ENCODE data around the gene ZDHHC7. TPM values are rescaled to one million over a fixed set of nuclear protein-coding genes. Genes with fewer than 3 reads are reported as not detected.

ZDHHC7 gene
- total RNA-seq, 4 donors from 2014 or later, result 45.6 to 68.8 (median 54.3) TPM

DNA sequence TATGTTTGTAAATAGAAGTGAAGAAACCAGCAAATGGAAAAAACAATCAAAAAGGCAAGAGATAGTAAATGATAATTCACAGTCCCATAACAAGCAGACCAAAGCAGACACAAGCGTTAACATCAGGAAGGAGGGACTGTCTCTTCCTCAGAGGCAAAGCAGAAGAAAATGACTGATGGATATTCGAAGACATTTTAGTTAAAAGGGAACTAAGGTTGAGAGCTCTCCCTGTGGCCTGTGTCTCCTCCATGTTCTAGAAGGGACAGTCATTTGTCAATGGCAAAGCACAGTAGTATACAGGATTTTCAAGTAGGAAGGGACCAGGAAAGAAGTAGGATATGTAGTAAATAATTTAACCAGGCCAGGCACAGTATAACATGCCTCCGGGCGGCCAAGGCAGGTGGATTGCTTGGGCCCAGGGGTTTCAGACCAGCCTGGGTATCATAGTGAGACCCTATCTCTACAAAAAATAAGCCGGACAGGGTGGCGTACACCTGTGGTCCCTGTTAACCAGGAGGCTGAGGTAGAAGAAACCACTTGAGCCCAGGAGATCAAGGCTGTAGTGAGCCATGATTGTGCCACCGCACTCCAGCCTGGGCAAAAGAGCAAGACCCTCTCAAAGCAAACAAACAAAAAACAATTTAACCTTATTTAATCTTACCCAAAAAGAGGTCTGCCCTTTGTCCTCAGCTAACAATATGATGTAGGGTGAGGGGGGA lies 3.7 kb downstream of the ZDHHC7 start:
- no peaks in the 10 kb centered on the region for H3K9me3 ChIP-seq
- DNase-seq (ENCODE audit: extremely low spot score), result no peak
- peaks cover 77 to 94% (median 88%) of the 10 kb centered on the region in 4 donors for H3K4me1 ChIP-seq
- TF ChIP-seq, protein P1, sequence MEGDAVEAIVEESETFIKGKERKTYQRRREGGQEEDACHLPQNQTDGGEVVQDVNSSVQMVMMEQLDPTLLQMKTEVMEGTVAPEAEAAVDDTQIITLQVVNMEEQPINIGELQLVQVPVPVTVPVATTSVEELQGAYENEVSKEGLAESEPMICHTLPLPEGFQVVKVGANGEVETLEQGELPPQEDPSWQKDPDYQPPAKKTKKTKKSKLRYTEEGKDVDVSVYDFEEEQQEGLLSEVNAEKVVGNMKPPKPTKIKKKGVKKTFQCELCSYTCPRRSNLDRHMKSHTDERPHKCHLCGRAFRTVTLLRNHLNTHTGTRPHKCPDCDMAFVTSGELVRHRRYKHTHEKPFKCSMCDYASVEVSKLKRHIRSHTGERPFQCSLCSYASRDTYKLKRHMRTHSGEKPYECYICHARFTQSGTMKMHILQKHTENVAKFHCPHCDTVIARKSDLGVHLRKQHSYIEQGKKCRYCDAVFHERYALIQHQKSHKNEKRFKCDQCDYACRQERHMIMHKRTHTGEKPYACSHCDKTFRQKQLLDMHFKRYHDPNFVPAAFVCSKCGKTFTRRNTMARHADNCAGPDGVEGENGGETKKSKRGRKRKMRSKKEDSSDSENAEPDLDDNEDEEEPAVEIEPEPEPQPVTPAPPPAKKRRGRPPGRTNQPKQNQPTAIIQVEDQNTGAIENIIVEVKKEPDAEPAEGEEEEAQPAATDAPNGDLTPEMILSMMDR (IDR thresholded peaks at IDR 0.05), result no peak
- no peak for TF ChIP-seq EP300 (IDR thresholded peaks at IDR 0.05)
- intact Hi-C loops (cut with DNase I), result no loop called here
- H3K36me3 ChIP-seq, result no peaks in the 10 kb centered on the region
- H3K27ac ChIP-seq (replicated peaks in 1 of 4), result peak overlapping the region; percentile 46 to 88 (median 82)
- 84% methylated on average over 7 of the region's 7 CpGs for WGBS
- no peak overlapping the region for H3K4me3 ChIP-seq
- no peaks in the 10 kb centered on the region for H3K27me3 ChIP-seq

DNA sequence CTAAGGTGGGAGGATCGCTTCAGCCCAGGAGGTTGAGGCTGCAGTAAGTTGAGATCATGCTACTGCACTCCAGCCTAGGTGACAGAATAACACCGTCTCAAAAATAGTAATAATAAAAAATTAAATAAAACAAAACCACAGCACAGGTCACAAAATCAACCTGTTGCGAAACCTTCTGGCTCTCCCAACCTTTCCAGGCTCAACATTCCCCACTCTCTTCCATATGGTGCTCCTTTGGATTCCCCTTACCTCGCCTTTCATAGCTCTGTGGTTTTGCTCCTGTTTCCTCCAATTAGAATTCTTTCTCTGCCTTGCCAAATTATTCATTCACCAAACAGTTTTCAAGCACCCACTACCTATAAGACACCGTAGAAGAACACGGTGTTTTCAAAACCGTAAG lies 4.7 kb downstream of the ZDHHC7 start:
- intact Hi-C loops (cut with DNase I), result no loop called here
- DNase-seq (ENCODE audit: extremely low spot score), result no peak
- Histone ChIP-seq H3K27me3 (no peaks in the 10 kb centered on the region), H3K4me1 (peaks cover 82 to 94% (median 90%) of the 10 kb centered on the region in 4 donors), H3K4me3 (no peak overlapping the region), H3K9me3 (no peaks in the 10 kb centered on the region), H3K36me3 (no peaks in the 10 kb centered on the region), H3K27ac (replicated peaks in 1 of 4) (peak overlapping the region; percentile 81 to 90 (median 85))
- TF ChIP-seq EP300 (IDR thresholded peaks at IDR 0.05) (no peak), POLR2A (IDR thresholded peaks at IDR 0.05; ENCODE audit: low read depth) (no peak), POLR2AphosphoS5 (IDR thresholded peaks at IDR 0.05) (no peak)
- TF ChIP-seq, protein P1 (IDR thresholded peaks at IDR 0.05), result no peak
- WGBS, result 91% methylated on average over 7 of the region's 7 CpGs

DNA sequence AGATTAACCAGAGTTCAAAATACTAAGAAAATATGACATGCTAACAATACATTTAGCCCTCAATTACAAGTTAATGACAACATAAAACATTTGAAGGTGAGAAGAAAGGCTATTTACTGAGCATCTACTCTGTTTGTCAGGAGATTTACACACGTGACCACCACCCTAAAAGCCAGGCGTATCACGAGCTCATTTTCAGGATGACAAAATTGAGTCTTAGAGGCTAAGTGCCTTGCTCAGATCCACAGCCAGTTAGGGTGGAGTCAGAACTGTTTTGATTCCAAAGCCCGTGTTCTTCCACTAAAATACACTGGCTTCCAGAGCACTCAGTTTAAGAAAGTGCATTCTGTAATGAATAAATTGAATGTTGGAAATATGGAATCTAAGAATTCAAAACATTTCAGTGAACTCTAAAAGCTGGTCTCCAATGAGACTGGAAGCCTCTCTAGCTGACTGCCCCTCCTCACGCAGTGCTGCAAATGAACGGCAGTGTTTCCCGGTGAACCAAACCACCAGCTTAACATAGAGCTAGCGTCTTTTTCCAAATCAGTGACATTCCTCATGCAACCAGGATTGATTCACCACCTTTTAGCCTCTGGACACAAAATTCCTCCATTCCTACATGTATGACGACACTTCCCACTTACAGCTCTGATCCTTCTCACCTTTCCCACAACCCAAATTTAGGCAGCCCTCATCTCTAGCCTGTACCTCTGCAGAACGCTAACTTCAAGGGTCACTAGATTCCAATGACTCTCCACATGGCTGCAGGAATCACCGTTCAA lies 5.9 kb downstream of the ZDHHC7 start:
- 44% methylated on average over 11 of the region's 11 CpGs for WGBS
- H3K27ac ChIP-seq (replicated peaks in 1 of 4), result peak overlapping the region; percentile 81 to 90 (median 85)
- H3K4me1 ChIP-seq, result peaks cover 93 to 100% (median 100%) of the 10 kb centered on the region in 4 donors

DNA sequence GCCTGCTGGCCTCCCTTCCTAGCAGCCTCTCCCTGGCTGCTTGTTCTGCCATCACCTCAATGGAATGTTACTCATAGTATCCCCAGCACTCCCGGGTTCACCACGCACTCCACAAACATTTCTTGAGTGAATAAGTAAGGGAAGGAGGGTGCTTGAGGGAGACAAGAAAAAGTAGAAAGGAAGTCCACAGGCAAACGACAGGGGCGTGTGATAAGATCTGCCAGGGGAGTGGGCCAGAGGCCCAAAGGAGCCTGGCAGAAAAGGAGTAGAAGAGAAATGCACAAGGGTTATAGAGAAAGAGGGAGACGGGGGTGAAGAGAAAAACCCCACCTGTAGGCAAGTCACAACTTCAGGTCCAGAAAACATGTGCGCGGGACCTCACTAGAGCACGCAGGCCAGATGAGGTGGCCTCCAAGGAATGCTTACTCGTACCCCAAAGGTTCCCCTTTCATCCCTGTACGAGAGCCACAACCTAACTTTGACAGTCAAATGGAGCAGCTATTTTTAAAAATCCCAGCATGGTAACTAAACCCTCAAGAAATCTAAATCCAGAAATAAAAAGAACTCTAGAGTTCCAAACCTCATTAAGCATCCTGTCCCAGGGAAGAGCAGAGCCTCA lies 6.6 kb downstream of the ZDHHC7 start:
- Histone ChIP-seq H3K9me3 (no peaks in the 10 kb centered on the region), H3K36me3 (no peaks in the 10 kb centered on the region), H3K27me3 (no peaks in the 10 kb centered on the region), H3K27ac (replicated peaks in 1 of 4) (peak overlapping the region; percentile 81 to 90 (median 85)), H3K4me3 (peak overlapping the region in 3 of 4 donors; percentile 8 to 25 (median 15)), H3K4me1 (peaks cover 92 to 100% (median 100%) of the 10 kb centered on the region in 4 donors)
- intact Hi-C loops (cut with DNase I), result no loop called here
- 48% methylated on average over 10 of the region's 10 CpGs for WGBS
- TF ChIP-seq EP300 (IDR thresholded peaks at IDR 0.05) (no peak), POLR2AphosphoS5 (IDR thresholded peaks at IDR 0.05) (peak; percentile 28 to 84)
- no peak for DNase-seq (ENCODE audit: extremely low spot score)

More for the DNA sequence above, 5.9 kb downstream of the ZDHHC7 start:
- no peak for DNase-seq (ENCODE audit: extremely low spot score)
- H3K9me3 ChIP-seq, result no peaks in the 10 kb centered on the region
- peak overlapping the region in 3 of 4 donors; percentile 15 to 31 (median 18) for H3K4me3 ChIP-seq
- no peaks in the 10 kb centered on the region for H3K36me3 ChIP-seq
- H3K27me3 ChIP-seq, result no peaks in the 10 kb centered on the region
- intact Hi-C loops (cut with DNase I), result no loop called here
- TF ChIP-seq EP300 (IDR thresholded peaks at IDR 0.05) (no peak), POLR2AphosphoS5 (IDR thresholded peaks at IDR 0.05) (peak; percentile 63 to 69)

DNA sequence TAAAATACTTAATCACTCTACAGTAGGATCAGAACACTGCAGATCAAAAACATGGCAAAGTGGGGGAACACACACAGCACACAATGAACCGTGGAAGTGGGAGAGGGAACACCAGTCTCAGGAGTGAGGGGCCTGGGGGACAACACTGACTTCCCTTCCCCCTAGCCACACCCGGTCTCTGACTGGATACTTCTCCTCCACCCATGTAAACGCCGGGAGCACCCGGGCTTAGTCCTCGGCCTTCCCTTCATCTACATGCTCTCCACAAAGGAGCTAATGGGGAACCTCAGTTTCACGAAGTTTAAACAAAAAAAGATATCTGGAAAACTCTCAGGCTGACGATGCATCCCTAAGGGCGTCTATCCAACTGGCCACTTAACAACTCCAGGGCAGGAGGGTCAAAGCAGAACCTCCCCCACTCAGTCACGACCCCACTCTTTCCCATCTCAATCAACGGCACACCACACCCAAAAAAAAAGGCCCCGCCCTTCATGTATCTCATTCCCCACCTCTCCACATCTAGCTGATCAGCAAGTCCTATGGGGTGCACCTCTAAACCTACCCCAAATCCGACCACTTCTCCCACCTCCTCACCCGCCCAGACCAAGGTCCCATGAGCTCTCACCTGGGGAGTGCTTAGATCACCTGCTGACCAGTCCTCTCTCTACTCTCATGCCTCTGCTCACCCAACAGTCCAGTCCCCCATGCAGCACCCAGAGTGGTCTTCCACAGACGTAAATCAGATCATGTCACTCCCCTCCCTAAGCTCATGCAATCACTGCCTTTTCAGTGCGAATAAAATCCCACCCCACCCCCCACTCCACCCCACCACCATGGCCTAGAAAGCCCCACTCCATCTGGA lies 7.4 kb downstream of the ZDHHC7 start:
- intact Hi-C loops (cut with DNase I), result no loop called here

More for the DNA sequence above, 7.4 kb downstream of the ZDHHC7 start:
- H3K36me3 ChIP-seq, result no peaks in the 10 kb centered on the region
- no peak for DNase-seq (ENCODE audit: extremely low spot score)
- 67% methylated on average over 16 of the region's 16 CpGs for WGBS
- peak overlapping the region in 2 of 4 donors; percentile 8 to 25 for H3K4me3 ChIP-seq
- H3K9me3 ChIP-seq, result no peaks in the 10 kb centered on the region
- no peaks in the 10 kb centered on the region for H3K27me3 ChIP-seq
- peaks cover 93 to 100% (median 100%) of the 10 kb centered on the region in 4 donors for H3K4me1 ChIP-seq
- TF ChIP-seq EP300 (IDR thresholded peaks at IDR 0.05) (no peak), POLR2A (IDR thresholded peaks at IDR 0.05; ENCODE audit: low read depth) (no peak), POLR2AphosphoS5 (IDR thresholded peaks at IDR 0.05) (no peak)
- TF ChIP-seq, protein P1 (IDR thresholded peaks at IDR 0.05), result no peak
- H3K27ac ChIP-seq (replicated peaks in 1 of 4), result peak overlapping the region; percentile 81 to 90 (median 85)
